DND-41 (cell line): Measurements from ENCODE around the gene ARL6IP6.

ENCODE experiments used
- ATAC-seq: fragments of 200-7000 bp; cut with Tn5 transposase; 3 replicates; pipeline ENCODE4 v1.9.1; 2021; ENCODE audit warnings: low read depth; ENCODE audit not compliant: insufficient read depth
- DNase-seq: peaks from one replicate; pipeline ENCODE4 v3.0.0-alpha.2; 2020
- H2AFZ ChIP-seq: 2 replicates; pipeline ENCODE4 v1.6.0; 2012; ENCODE audit warnings: low read depth, low read length
- H3K27ac ChIP-seq: 2 replicates; pipeline ENCODE4 v1.5.1; 2012; ENCODE audit warnings: low read length, inconsistent platforms
- H3K27me3 ChIP-seq: fragments of 200-600 bp; sonication (generic); 2 replicates; pipeline ENCODE4 v1.6.0; 2012; ENCODE audit warnings: low read length, mild to moderate bottlenecking, inconsistent platforms; ENCODE audit not compliant: insufficient read depth, poor library complexity
- H3K36me3 ChIP-seq: 2 replicates; pipeline ENCODE4 v1.5.1; 2012; ENCODE audit warnings: low read length, inconsistent platforms; ENCODE audit not compliant: insufficient read depth
- H3K4me1 ChIP-seq: 2 replicates; pipeline ENCODE4 v1.5.1; 2012; ENCODE audit warnings: mild to moderate bottlenecking, low read length; ENCODE audit not compliant: insufficient read depth
- H3K4me2 ChIP-seq: 2 replicates; pipeline ENCODE4 v1.6.0; 2012; ENCODE audit warnings: mild to moderate bottlenecking, moderate library complexity, low read length, inconsistent platforms; ENCODE audit not compliant: insufficient read depth
- H3K4me3 ChIP-seq, 2 experiments: fragments of 200-600 bp in 1 of 2; shearing (Covaris generic) in 1 of 2; 2 replicates each; pipeline ENCODE4 v1.5.1; 2012 to 2016; ENCODE audit warnings: inconsistent platforms in 2 of 2, low read length in 2 of 2, mild to moderate bottlenecking in 2 of 2, low read depth in 1 of 2, moderate library complexity in 1 of 2
- H3K79me2 ChIP-seq: 2 replicates; pipeline ENCODE4 v1.6.0; 2012; ENCODE audit warnings: low read length, inconsistent platforms; ENCODE audit not compliant: insufficient read depth
- H3K9ac ChIP-seq: 2 replicates; pipeline ENCODE4 v1.6.0; 2012; ENCODE audit warnings: low read depth, mild to moderate bottlenecking, inconsistent platforms, low read length, moderate library complexity
- H3K9me3 ChIP-seq: 2 replicates; pipeline ENCODE4 v1.5.1; 2012; ENCODE audit warnings: low read length, moderate library complexity, mild to moderate bottlenecking, inconsistent platforms; ENCODE audit not compliant: insufficient read depth, severe bottlenecking
- H4K20me1 ChIP-seq: 2 replicates; pipeline ENCODE4 v1.6.0; 2012; ENCODE audit warnings: low read length; ENCODE audit not compliant: insufficient read depth
- CTCF ChIP-seq: IDR thresholded peaks from 2 replicates; pipeline ENCODE4 v1.5.1; 2012; ENCODE audit warnings: borderline replicate concordance, low read length, moderate library complexity, mild to moderate bottlenecking; ENCODE audit not compliant: poor library complexity, severe bottlenecking; ENCODE audit errors: extremely low read depth
- EZH2 ChIP-seq: IDR thresholded peaks from 3 replicates; pipeline ENCODE4 v1.6.1; 2012; ENCODE audit warnings: borderline replicate concordance, low read depth, mild to moderate bottlenecking, moderate library complexity, low read length, inconsistent platforms; ENCODE audit not compliant: severe bottlenecking

Gene ARL6IP6

DNA sequence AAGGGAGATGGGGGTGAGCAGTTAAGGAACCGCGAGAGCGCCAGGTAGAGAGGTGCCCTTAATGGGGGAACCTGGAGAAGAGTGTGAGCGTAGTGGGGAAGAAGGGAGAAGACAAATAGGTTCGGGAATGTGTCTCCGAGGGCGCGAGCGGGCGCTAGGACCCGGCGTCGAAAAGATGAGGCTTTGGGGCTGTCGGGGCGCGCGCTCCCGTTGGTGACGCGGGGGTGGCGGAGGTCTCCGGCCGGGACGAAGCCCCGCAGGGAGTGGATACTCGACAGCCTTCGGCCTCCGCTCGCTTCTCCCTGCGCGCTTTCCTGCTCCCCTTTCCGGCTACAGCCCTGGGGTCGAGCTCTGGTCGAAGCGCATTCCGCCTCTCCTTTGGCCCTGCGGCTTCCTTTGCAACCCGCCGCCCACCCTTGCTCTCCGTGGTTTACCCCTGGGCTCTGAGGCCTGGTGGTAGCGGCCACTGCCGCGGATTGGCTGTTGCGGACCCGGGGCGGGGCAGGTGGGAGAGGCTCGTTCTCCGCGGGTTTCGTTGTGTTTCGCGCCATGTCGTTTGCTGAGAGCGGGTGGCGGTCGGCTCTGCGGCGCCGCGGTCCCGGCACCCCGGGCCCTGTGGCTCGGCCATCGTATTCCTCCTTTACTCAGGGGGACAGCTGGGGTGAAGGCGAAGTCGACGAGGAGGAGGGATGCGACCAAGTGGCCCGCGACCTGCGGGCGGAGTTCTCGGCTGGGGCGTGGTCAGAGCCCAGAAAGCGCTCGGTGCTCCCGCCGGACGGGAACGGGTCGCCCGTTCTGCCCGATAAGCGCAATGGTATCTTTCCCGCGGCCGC lies at the start of gene ARL6IP6:
Gene ARL6IP6, plus strand, starts transcription at position 545 of the 833 bp plus-strand sequence. Its CDS starts 5 bp downstream, at position 550.
- DNase-seq (peak; percentile 94), ATAC-seq (peak; percentile 71)
- Histone ChIP-seq H2AFZ (peak within 1 kb of the TSS; percentile 76), H3K9ac (peak within 1 kb of the TSS; percentile 91), H3K79me2 (peaks cover 89% of the 10 kb centered on the region), H3K4me2 (peak within 1 kb of the TSS; percentile 78), H3K4me1 (peaks cover 70% of the 10 kb centered on the region), H3K36me3 (peaks cover 61% of the 10 kb centered on the region), H3K27me3 (no peaks in the 10 kb centered on the region), H3K27ac (peak within 1 kb of the TSS; percentile 92), H3K4me3 (peak within 1 kb of the TSS; percentile 86 to 92), H4K20me1 (peaks cover 54% of the 10 kb centered on the region), H3K9me3 (no peaks in the 10 kb centered on the region)
- TF ChIP-seq EZH2 (no peak), CTCF (no peak)

DNA sequence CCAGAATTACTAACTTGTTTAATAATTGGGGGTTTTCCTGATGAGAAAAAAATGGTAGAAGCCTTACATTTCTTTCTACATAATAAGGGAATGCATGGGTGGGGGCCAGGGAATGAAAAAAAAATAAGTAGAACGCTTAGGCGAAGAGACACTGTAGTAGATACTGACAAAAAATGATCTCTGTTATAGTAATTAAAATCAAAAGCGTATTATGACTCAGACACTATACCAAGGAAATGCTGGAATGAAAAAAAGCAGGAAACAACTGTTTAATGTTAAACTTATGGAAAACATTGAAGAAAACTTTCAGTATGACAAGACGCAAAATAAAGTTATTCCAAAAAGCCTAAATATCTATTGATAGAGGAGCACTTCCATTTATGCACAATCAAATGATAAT lies 44.1 kb upstream of the ARL6IP6 start:
- no peak for ATAC-seq

GRCh38 chr2:152676461-152676860 lies 42.0 kb upstream of the ARL6IP6 start:
- DNase-seq (no peak), ATAC-seq (no peak)
- no peak overlapping the region for H3K4me2 ChIP-seq
- no peak overlapping the region for H3K9ac ChIP-seq
- no peaks in the 10 kb centered on the region for H3K27me3 ChIP-seq
- H3K27ac ChIP-seq = no peak overlapping the region
- H2AFZ ChIP-seq = no peak overlapping the region
- no peaks in the 10 kb centered on the region for H3K9me3 ChIP-seq
- TF ChIP-seq EZH2 (no peak), CTCF (no peak)
- no peaks in the 10 kb centered on the region; the same call in 1 of the 2 replicates for H3K79me2 ChIP-seq
- no peaks in the 10 kb centered on the region for H3K4me1 ChIP-seq
- H3K36me3 ChIP-seq = peaks cover 94% of the 10 kb centered on the region
- no peaks in the 10 kb centered on the region; the same call in 1 of the 2 replicates for H4K20me1 ChIP-seq
- no peak overlapping the region for H3K4me3 ChIP-seq

More for the DNA sequence above, 44.1 kb upstream of the ARL6IP6 start:
- Histone ChIP-seq H3K27ac (no peak overlapping the region), H3K79me2 (no peaks in the 10 kb centered on the region; the same call in 1 of the 2 replicates), H3K9ac (no peak overlapping the region), H4K20me1 (no peaks in the 10 kb centered on the region; the same call in 1 of the 2 replicates), H2AFZ (no peak overlapping the region), H3K4me3 (no peak overlapping the region), H3K27me3 (no peaks in the 10 kb centered on the region), H3K4me2 (no peak overlapping the region), H3K9me3 (no peaks in the 10 kb centered on the region), H3K36me3 (peaks cover 95% of the 10 kb centered on the region), H3K4me1 (no peaks in the 10 kb centered on the region)
- no peak for TF ChIP-seq EZH2
- TF ChIP-seq CTCF = no peak
- DNase-seq = no peak
